ENCODE measurements around the gene LPAR5. TPM values are rescaled to one million over a fixed set of nuclear protein-coding genes. Genes with fewer than 3 reads are reported as not detected.

LPAR5 gene
- total RNA-seq, 1 experiment from 2014 or later: 0.15 TPM

GRCh38 chr12:6575648-6576047 is 60.1 kb downstream of the LPAR5 start:
- intact Hi-C loops (cut with micrococcal nuclease; ENCODE audit: unreplicated experiment): no loop called here
- no peaks in the 10 kb centered on the region for H3K27me3 ChIP-seq (replicated peaks; ENCODE audit: insufficient read depth, low read depth, low read length, poor library complexity)
- no peak overlapping the region for H3K4me3 ChIP-seq (ENCODE audit: low read depth, low read length, poor library complexity, severe bottlenecking)
- ChIA-PET POLR2A (ENCODE audit: low non-redundant PET) (no interaction called here), CTCF (no interaction called here)
- no peak for TF ChIP-seq EZH2 (IDR thresholded peaks at IDR 0.05; ENCODE audit: borderline replicate concordance, low read depth, low read length, poor library complexity, severe bottlenecking)
- no peak for TF ChIP-seq CTCF (conservative IDR thresholded peaks at IDR 0.05; ENCODE audit: low read depth, low read length)
- no peak overlapping the region for H3K27ac ChIP-seq (ENCODE audit: low read depth, low read length, poor library complexity, severe bottlenecking)
- DNase-seq (ENCODE audit: low spot score): no peak
- no peaks in the 10 kb centered on the region for H3K4me1 ChIP-seq (ENCODE audit: insufficient read depth, low read length, poor library complexity, severe bottlenecking)
- H3K36me3 ChIP-seq (ENCODE audit: insufficient read depth, low read length, poor library complexity, severe bottlenecking): peaks cover 92% of the 10 kb centered on the region
- no TSS peak for BruUV-seq (replicated peaks)
- no peaks in the 10 kb centered on the region for H3K9me3 ChIP-seq (ENCODE audit: low read depth, low read length, poor library complexity, severe bottlenecking)

- H3K36me3 ChIP-seq (ENCODE audit: insufficient read depth, low read length, poor library complexity, severe bottlenecking): peaks cover 92% of the 10 kb centered on the region
- no peak overlapping the region for H3K4me3 ChIP-seq (ENCODE audit: low read depth, low read length, poor library complexity, severe bottlenecking)
- intact Hi-C loops (cut with micrococcal nuclease; ENCODE audit: unreplicated experiment): no loop called here
- H3K4me1 ChIP-seq (ENCODE audit: insufficient read depth, low read length, poor library complexity, severe bottlenecking): no peaks in the 10 kb centered on the region
- no peak overlapping the region for H3K27ac ChIP-seq (ENCODE audit: low read depth, low read length, poor library complexity, severe bottlenecking)
- no peak for DNase-seq (ENCODE audit: low spot score)
- CTCF ChIA-PET: no interaction called here
- TF ChIP-seq CTCF (conservative IDR thresholded peaks at IDR 0.05; ENCODE audit: low read depth, low read length) (no peak), EZH2 (IDR thresholded peaks at IDR 0.05; ENCODE audit: borderline replicate concordance, low read depth, low read length, poor library complexity, severe bottlenecking) (no peak)
- BruUV-seq (replicated peaks): no TSS peak
- no peaks in the 10 kb centered on the region for H3K27me3 ChIP-seq (replicated peaks; ENCODE audit: insufficient read depth, low read depth, low read length, poor library complexity)
- no peaks in the 10 kb centered on the region for H3K9me3 ChIP-seq (ENCODE audit: low read depth, low read length, poor library complexity, severe bottlenecking)
- POLR2A ChIA-PET (ENCODE audit: low non-redundant PET): no interaction called here
Measured at GRCh38 chr12:6574576-6575295, 61.0 kb downstream of the LPAR5 start.

GRCh38 chr12:6573001-6573400 is 62.8 kb downstream of the LPAR5 start:
- BruUV-seq (replicated peaks): no TSS peak
- DNase-seq (ENCODE audit: low spot score): no peak
- TF ChIP-seq EZH2 (IDR thresholded peaks at IDR 0.05; ENCODE audit: borderline replicate concordance, low read depth, low read length, poor library complexity, severe bottlenecking): no peak
- no peak for TF ChIP-seq CTCF (conservative IDR thresholded peaks at IDR 0.05; ENCODE audit: low read depth, low read length)

More at GRCh38 chr12:6573001-6573400, 62.8 kb downstream of the LPAR5 start:
- Histone ChIP-seq H3K4me3 (ENCODE audit: low read depth, low read length, poor library complexity, severe bottlenecking) (no peak overlapping the region), H3K27me3 (replicated peaks; ENCODE audit: insufficient read depth, low read depth, low read length, poor library complexity) (no peaks in the 10 kb centered on the region), H3K9me3 (ENCODE audit: low read depth, low read length, poor library complexity, severe bottlenecking) (no peaks in the 10 kb centered on the region), H3K4me1 (ENCODE audit: insufficient read depth, low read length, poor library complexity, severe bottlenecking) (no peaks in the 10 kb centered on the region), H3K36me3 (ENCODE audit: insufficient read depth, low read length, poor library complexity, severe bottlenecking) (peaks cover 83% of the 10 kb centered on the region), H3K27ac (ENCODE audit: low read depth, low read length, poor library complexity, severe bottlenecking) (no peak overlapping the region)
- ChIA-PET POLR2A (ENCODE audit: low non-redundant PET) (no interaction called here), CTCF (no interaction called here)
- intact Hi-C loops (cut with micrococcal nuclease; ENCODE audit: unreplicated experiment): no loop called here

Data from A673 (cell line).